ENCODE results near the gene PDZRN4.
A peak's percentile ranks its signal among the peaks of the same experiment; 100 is the strongest.

- TF ChIP-seq CTCF (IDR thresholded peaks at IDR 0.05) = peak in 3 of 6 experiments; percentile 47 to 57 (median 55)
- TF ChIP-seq POLR2A (IDR thresholded peaks at IDR 0.05) = no peak
Measured at GRCh38 chr12:41264281-41264680, 76.2 kb downstream of the PDZRN4 start.

All from thyroid gland (tissue), 4 donors.